Astrocyte (in vitro differentiated cells and primary cell): Measurements from ENCODE around the gene KLF11.

Experiments used
- EZH2 ChIP-seq: IDR thresholded peaks from 2 replicates; pipeline ENCODE4 v1.6.1; 2012; ENCODE audit warnings: mild to moderate bottlenecking, low read length, inconsistent platforms; ENCODE audit not compliant: insufficient read depth
- TF ChIP-seq, protein P1 (sequence below): IDR thresholded peaks from 2 replicates; pipeline ENCODE4 v1.5.1; 2011; ENCODE audit warnings: low read depth, mild to moderate bottlenecking, inconsistent platforms, low read length, moderate library complexity; ENCODE audit not compliant: insufficient read depth

DNA sequence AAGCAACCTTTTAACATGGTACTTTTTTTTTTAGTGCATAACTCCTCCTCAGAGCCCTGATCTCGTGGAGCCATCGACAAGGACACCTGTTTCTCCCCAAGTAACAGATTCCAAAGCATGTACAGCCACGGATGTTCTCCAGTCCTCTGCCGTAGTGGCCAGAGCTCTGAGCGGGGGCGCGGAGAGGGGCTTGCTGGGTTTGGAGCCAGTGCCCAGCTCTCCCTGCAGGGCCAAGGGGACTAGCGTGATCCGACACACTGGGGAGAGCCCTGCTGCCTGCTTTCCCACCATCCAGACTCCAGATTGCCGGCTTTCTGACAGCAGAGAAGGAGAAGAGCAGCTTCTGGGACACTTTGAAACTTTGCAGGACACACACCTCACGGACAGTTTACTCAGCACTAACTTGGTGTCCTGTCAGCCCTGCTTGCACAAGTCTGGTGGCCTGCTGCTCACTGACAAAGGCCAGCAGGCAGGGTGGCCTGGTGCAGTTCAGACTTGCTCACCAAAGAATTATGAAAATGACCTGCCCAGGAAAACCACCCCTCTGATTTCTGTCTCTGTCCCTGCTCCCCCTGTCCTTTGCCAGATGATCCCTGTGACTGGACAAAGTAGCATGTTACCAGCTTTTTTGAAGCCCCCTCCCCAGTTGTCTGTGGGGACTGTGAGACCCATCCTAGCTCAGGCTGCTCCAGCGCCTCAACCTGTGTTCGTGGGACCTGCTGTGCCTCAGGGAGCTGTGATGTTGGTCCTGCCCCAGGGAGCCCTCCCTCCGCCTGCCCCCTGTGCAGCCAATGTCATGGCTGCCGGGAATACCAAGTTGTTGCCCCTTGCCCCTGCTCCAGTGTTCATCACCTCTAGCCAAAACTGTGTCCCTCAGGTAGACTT, 4.5 kb downstream of the KLF11 start:
- no peak for TF ChIP-seq EZH2
- TF ChIP-seq, protein P1, sequence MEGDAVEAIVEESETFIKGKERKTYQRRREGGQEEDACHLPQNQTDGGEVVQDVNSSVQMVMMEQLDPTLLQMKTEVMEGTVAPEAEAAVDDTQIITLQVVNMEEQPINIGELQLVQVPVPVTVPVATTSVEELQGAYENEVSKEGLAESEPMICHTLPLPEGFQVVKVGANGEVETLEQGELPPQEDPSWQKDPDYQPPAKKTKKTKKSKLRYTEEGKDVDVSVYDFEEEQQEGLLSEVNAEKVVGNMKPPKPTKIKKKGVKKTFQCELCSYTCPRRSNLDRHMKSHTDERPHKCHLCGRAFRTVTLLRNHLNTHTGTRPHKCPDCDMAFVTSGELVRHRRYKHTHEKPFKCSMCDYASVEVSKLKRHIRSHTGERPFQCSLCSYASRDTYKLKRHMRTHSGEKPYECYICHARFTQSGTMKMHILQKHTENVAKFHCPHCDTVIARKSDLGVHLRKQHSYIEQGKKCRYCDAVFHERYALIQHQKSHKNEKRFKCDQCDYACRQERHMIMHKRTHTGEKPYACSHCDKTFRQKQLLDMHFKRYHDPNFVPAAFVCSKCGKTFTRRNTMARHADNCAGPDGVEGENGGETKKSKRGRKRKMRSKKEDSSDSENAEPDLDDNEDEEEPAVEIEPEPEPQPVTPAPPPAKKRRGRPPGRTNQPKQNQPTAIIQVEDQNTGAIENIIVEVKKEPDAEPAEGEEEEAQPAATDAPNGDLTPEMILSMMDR, result no peak
